DMS79 treated with DMSO at 0.1 percent for 48 hours (cell line): ENCODE results near the gene PRRC2A.

Source experiments
- DNase-seq: peaks from one replicate; lab custom pipeline; 2025; lab: John Stamatoyannopoulos, UW

The PRRC2A gene

GRCh38 chr6:31666337-31666965 lies 45.9 kb downstream of the PRRC2A start:
- DNase-seq = no peak

GRCh38 chr6:31669676-31670075 lies 49.2 kb downstream of the PRRC2A start, which contains the start of gene LY6G5B:
Gene LY6G5B, plus strand, starts transcription at chr6:31669976. Its CDS starts 975 bp downstream, at chr6:31670951.
- no peak for DNase-seq

DNA sequence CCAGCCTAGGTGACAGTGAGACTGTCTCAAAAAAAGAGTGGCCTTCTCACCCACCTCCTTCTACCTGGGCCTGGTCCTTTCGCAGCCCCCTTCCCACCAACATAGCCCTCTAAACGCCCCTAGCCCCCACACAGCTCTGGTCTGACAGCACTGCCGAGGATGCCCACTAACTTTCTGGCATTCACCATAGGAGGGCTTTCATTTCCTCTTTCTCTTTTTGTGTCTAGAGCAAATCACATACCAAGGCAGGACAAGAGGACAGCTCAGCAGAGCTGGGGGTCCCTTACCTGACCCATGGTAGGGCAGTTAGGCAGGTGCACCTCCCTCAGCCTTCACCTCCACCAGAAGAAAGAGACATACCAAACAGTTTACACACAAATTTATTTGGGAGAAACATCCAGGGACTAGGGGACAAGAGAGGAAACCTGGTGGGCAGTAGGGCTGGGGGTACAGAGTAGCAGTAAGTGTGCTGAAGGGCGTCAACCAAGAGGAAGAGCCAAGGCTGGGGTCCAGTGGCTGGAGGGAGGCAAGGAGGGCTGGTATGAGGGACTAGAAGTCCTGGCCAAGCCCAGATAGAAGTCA lies 55.9 kb downstream of the PRRC2A start:
- DNase-seq = no peak

- DNase-seq = no peak
Measured at GRCh38 chr6:31676904-31677303, 56.4 kb downstream of the PRRC2A start.

DNA sequence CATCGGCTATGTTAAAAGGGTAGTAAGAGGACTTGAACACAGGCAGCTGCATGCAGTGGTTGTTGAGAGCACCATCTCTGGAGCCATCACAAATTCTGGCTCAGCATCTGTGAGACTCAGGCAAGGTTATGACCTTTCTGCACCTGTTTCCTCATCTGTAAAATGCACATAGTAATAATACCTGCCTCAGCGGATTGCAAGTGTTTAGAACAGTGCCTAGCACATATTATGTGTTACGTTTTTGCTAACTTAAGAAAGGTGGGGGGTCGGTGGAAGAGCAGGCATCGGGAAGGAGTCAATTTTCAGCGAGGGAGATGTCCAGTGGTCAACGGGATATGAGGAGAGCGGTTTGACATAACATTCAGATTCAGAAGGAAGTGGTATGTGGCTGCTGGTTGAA lies 57.4 kb downstream of the PRRC2A start:
- DNase-seq = no peak

- DNase-seq = peak; percentile 95
Measured at GRCh38 chr6:31680226-31681134, 60.0 kb downstream of the PRRC2A start, which contains the start of gene LY6G5C. Gene LY6G5C, minus strand, starts transcription at chr6:31681067. Its CDS starts 694 bp downstream, at chr6:31680373.

GRCh38 chr6:31681135-31681671 lies 60.7 kb downstream of the PRRC2A start:
- DNase-seq = peak; percentile 25

DNA sequence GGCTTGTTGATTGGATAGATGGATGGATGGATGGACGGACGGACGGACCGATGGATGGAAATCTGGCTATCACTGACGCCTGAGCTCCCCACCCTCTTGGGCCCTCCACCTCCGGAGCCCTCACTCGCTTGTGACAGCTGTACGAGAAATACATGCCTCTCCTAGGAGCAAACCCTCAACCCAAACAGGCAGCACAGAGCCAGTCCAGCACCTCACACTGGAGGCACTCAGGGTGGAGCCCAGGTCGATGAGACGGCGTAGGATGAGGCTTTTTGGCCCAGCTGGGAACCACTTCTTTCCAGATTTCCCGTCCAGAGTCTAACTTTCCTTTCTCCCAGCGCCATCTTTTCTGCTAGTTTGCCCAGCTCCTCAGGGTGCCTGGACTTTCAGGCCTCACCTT lies 63.1 kb downstream of the PRRC2A start:
- DNase-seq = no peak

DNA sequence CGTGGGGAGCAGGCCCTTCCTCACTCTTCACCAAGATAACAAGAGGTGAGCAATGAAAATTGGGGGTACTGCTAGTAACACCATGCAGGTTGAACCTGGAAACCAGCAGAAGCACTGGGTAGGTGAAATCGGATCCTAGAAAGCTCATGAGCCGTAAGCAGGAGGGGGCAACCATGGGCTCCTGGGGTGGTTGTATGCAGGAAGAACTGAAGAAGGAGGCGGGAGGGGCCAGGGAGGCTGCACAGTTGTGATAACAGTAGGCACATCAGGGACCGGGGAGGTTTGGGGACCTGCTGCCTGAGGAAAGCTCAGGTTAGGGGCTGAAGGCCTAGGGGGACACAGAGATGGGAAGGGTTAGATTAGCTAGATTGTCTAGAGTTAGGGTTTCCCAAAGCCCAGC lies 66.0 kb downstream of the PRRC2A start:
- no peak for DNase-seq

GRCh38 chr6:31687321-31687720 lies 66.8 kb downstream of the PRRC2A start:
- no peak for DNase-seq
